ENCODE data around the gene UQCRHL. TPM values are rescaled to one million over a fixed set of nuclear protein-coding genes. Genes with fewer than 3 reads are reported as not detected.

The UQCRHL gene
- polyA plus RNA-seq, 2 of the 4 experiments (the other 2 are of a cell fraction), result 0.68 to 4.1 TPM

DNA sequence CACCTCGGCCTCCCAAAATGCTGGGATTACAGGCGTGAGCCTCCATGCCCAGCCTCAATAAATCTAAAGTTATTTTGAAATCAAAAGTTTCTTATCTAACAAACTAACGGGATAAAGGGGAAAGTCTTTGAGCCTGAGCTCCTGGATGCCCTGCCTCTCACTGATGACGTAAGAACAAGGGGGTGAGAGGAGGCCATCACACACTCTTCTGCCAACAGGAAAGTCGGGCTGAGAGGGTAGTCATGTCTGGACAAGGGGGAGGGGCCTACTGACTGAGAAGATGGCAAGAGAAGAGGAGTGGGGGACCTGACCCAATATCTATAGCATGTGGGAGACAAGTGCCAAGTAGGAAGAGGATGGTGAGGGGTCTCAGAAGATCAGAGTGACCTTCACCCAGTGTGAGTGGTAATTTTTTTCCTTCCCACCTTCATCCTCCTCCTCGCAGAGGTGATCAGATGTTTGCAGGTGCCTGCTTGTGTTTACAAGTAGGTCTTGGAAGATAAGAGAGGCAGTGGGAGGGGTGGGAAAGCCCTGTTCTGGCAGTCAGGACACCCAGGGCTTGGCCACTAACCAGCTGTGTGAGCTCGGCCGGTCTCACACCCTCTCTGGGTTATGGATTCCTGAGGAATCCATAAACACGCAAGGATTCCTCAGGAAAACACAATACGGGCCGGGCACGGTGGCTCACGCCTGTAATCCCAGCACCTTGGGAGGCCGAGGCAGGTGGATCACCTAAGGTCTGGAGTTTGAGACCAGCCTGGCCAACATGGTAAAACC is 9.6 kb downstream of the UQCRHL start (continued):
- TF ChIP-seq KDM1A (IDR thresholded peaks at IDR 0.05; ENCODE audit: low read depth), result no peak
- TF ChIP-seq GATA3 (IDR thresholded peaks at IDR 0.05; ENCODE audit: borderline replicate concordance), result peak; percentile 47; the same call in 1 of the 2 replicates
- TF ChIP-seq CEBPB (IDR thresholded peaks at IDR 0.05), result no peak
- peak; percentile 21; the same call in 1 of the 2 replicates for TF ChIP-seq JUNB (IDR thresholded peaks at IDR 0.05)
- TF ChIP-seq, protein P1, sequence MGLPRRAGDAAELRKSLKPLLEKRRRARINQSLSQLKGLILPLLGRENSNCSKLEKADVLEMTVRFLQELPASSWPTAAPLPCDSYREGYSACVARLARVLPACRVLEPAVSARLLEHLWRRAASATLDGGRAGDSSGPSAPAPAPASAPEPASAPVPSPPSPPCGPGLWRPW (IDR thresholded peaks at IDR 0.05), result no peak
- TF ChIP-seq NPAS2 (CRISPR knock-in tag; IDR thresholded peaks at IDR 0.05; ENCODE audit: borderline replicate concordance), result no peak
- no peak for TF ChIP-seq POLR2A (IDR thresholded peaks at IDR 0.05; ENCODE audit: low read length)
- no peak for TF ChIP-seq MAFK (IDR thresholded peaks at IDR 0.05; ENCODE audit: partially characterized antibody)
- no peak for TF ChIP-seq RCOR1 (IDR thresholded peaks at IDR 0.05; ENCODE audit: low read depth, low read length)
- TF ChIP-seq, protein P2, sequence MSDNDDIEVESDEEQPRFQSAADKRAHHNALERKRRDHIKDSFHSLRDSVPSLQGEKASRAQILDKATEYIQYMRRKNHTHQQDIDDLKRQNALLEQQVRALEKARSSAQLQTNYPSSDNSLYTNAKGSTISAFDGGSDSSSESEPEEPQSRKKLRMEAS (IDR thresholded peaks at IDR 0.05), result no peak; the same call in 1 of the 2 replicates
- no peak for TF ChIP-seq NFE2L2 (conservative IDR thresholded peaks at IDR 0.05; ENCODE audit: low read length)
- peak in 1 of 2 experiments; percentile 13; a peak in 1 of 5 replicates for TF ChIP-seq EP300 (IDR thresholded peaks at IDR 0.05)
- TF ChIP-seq CBX2 (IDR thresholded peaks at IDR 0.05; ENCODE audit: borderline replicate concordance, low read depth), result no peak
- TF ChIP-seq MAZ (IDR thresholded peaks at IDR 0.05; ENCODE audit: borderline replicate concordance, low read depth, low read length), result no peak
- TF ChIP-seq HOXA7 (CRISPR knock-in tag; IDR thresholded peaks at IDR 0.05), result 0 out of 2 replicates have a peak, but pooled peaks have one; percentile 35
- TF ChIP-seq TFCP2L1 (CRISPR knock-in tag; IDR thresholded peaks at IDR 0.05), result no peak
- TF ChIP-seq RAD21 (conservative IDR thresholded peaks at IDR 0.05 in 1 of 2, IDR thresholded peaks at IDR 0.05 in 1 of 2), result no peak
- 0 out of 2 replicates have a peak, but pooled peaks have one; percentile 39 for TF ChIP-seq FOSB (CRISPR knock-in tag; IDR thresholded peaks at IDR 0.05)
- peak in 1 of 2 experiments; percentile 32; a peak in 4 of 5 replicates for TF ChIP-seq JUN (IDR thresholded peaks at IDR 0.05)
- TF ChIP-seq, protein P3, sequence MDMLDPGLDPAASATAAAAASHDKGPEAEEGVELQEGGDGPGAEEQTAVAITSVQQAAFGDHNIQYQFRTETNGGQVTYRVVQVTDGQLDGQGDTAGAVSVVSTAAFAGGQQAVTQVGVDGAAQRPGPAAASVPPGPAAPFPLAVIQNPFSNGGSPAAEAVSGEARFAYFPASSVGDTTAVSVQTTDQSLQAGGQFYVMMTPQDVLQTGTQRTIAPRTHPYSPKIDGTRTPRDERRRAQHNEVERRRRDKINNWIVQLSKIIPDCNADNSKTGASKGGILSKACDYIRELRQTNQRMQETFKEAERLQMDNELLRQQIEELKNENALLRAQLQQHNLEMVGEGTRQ (IDR thresholded peaks at IDR 0.05), result no peak
- TF ChIP-seq ESRRA (IDR thresholded peaks at IDR 0.05; ENCODE audit: borderline replicate concordance, low read length), result no peak

DNA sequence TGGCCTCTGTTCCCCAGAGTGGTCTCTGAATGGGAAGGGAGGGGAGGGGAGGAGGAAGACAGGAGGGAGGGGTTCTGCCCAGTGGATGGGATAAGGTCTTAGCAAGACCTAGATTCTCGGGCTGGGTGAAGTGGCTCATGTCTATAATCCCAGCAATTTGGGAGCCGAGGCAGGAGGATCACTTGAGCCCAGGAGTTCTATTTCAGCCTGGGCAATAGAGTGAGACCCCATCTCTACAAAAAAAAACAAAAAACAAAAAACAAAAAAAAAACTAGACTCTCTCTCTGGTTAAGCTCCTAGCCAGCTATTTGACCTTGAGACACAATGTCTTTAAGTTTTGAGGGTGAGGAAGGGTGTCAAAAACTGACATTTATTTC is 11.4 kb downstream of the UQCRHL start:
- TF ChIP-seq RFX5 (IDR thresholded peaks at IDR 0.05), result no peak
- TF ChIP-seq, protein P4, sequence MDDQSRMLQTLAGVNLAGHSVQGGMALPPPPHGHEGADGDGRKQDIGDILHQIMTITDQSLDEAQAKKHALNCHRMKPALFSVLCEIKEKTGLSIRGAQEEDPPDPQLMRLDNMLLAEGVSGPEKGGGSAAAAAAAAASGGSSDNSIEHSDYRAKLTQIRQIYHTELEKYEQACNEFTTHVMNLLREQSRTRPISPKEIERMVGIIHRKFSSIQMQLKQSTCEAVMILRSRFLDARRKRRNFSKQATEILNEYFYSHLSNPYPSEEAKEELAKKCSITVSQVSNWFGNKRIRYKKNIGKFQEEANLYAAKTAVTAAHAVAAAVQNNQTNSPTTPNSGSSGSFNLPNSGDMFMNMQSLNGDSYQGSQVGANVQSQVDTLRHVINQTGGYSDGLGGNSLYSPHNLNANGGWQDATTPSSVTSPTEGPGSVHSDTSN (IDR thresholded peaks at IDR 0.05), result no peak
- TF ChIP-seq EHMT2 (IDR thresholded peaks at IDR 0.05; ENCODE audit: low read depth), result no peak
- TF ChIP-seq, protein P2 (IDR thresholded peaks at IDR 0.05), result no peak
- TF ChIP-seq CEBPB (IDR thresholded peaks at IDR 0.05), result no peak
- TF ChIP-seq NR3C1 (IDR thresholded peaks at IDR 0.05), result no peak
- TF ChIP-seq CBX8 (IDR thresholded peaks at IDR 0.05), result no peak
- no peak for TF ChIP-seq MAZ (IDR thresholded peaks at IDR 0.05; ENCODE audit: borderline replicate concordance, low read depth, low read length)
- TF ChIP-seq, protein P5, sequence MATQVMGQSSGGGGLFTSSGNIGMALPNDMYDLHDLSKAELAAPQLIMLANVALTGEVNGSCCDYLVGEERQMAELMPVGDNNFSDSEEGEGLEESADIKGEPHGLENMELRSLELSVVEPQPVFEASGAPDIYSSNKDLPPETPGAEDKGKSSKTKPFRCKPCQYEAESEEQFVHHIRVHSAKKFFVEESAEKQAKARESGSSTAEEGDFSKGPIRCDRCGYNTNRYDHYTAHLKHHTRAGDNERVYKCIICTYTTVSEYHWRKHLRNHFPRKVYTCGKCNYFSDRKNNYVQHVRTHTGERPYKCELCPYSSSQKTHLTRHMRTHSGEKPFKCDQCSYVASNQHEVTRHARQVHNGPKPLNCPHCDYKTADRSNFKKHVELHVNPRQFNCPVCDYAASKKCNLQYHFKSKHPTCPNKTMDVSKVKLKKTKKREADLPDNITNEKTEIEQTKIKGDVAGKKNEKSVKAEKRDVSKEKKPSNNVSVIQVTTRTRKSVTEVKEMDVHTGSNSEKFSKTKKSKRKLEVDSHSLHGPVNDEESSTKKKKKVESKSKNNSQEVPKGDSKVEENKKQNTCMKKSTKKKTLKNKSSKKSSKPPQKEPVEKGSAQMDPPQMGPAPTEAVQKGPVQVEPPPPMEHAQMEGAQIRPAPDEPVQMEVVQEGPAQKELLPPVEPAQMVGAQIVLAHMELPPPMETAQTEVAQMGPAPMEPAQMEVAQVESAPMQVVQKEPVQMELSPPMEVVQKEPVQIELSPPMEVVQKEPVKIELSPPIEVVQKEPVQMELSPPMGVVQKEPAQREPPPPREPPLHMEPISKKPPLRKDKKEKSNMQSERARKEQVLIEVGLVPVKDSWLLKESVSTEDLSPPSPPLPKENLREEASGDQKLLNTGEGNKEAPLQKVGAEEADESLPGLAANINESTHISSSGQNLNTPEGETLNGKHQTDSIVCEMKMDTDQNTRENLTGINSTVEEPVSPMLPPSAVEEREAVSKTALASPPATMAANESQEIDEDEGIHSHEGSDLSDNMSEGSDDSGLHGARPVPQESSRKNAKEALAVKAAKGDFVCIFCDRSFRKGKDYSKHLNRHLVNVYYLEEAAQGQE (IDR thresholded peaks at IDR 0.05), result no peak
- no peak for TF ChIP-seq HDAC2 (IDR thresholded peaks at IDR 0.05)
- no peak for TF ChIP-seq JUNB (IDR thresholded peaks at IDR 0.05)
- no peak for TF ChIP-seq EHF (CRISPR knock-in tag; IDR thresholded peaks at IDR 0.05)
- no peak for TF ChIP-seq TP53 (CRISPR knock-in tag; IDR thresholded peaks at IDR 0.05)
- TF ChIP-seq KDM1A (IDR thresholded peaks at IDR 0.05; ENCODE audit: low read depth), result no peak
- no peak for TF ChIP-seq ZNF302 (CRISPR knock-in tag; IDR thresholded peaks at IDR 0.05)
- ChIA-PET CTCF (interaction anchor here (0.8 to 1.5 kb wide), 4 partner anchors 19 to 90 kb away, joined by 3 to 8 read pairs (median 3); no protein-coding TSS in a partner anchor), POLR2A (interaction anchor here (1.2 to 8.3 kb wide), 2 partner anchors 15 to 39 kb away, joined by 7 to 98 read pairs; no protein-coding TSS in a partner anchor)
- no peak for DNase-seq (ENCODE audit: low read depth in 1 of 2, low spot score in 1 of 2)
- 84% methylated on average over 2 of the region's 2 CpGs for WGBS (ENCODE audit: missing lambda C conversion rate)
- Histone ChIP-seq H3K9me3 (no peaks in the 10 kb centered on the region), H3K4me3 (peak overlapping the region; percentile 8; the same call in 1 of the 3 replicates), H3K27ac (peak overlapping the region; percentile 92 to 99), H3K4me1 (peaks cover 66% of the 10 kb centered on the region), H3K4me2 (peak overlapping the region; percentile 99)
- FAIRE-seq, result no peak
- no peak for ATAC-seq

Data from A549 (cell line).